ENCODE measurements around the gene BHMT2. TPM values are rescaled to one million over a fixed set of nuclear protein-coding genes. Genes with fewer than 3 reads are reported as not detected.

Gene BHMT2
- total RNA-seq, 1 donor from 2014 or later: 2.9 TPM

DNA sequence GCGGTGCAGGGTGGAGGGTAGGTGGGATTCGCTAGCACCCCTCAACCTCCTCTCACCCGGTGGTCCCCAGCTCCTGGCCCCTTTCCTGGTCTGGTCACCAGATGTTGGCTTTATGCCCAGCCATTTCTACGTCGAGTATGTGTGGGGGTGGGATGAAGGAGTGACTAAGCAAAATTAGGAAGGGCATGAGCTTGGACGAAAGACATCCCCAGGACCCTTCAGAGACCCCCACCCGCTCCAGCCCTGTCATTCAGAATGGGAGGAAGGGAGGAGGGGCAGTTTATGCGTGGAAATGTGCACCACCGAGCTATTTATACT is 742 bp downstream of the BHMT2 start:
- H3K27ac ChIP-seq: peak overlapping the region; percentile 23 to 74
- H3K4me3 ChIP-seq: peak overlapping the region; percentile 37 to 74
- intact Hi-C loops (cut with DNase I): no loop called here
- no peak for TF ChIP-seq CTCF (IDR thresholded peaks at IDR 0.05)
- H3K4me1 ChIP-seq: no peaks in the 10 kb centered on the region
- no peaks in the 10 kb centered on the region for H3K9me3 ChIP-seq
- H3K36me3 ChIP-seq: no peaks in the 10 kb centered on the region
- DNase-seq (ENCODE audit: low spot score in 2 of 2): no peak
- no peaks in the 10 kb centered on the region for H3K27me3 ChIP-seq

DNA sequence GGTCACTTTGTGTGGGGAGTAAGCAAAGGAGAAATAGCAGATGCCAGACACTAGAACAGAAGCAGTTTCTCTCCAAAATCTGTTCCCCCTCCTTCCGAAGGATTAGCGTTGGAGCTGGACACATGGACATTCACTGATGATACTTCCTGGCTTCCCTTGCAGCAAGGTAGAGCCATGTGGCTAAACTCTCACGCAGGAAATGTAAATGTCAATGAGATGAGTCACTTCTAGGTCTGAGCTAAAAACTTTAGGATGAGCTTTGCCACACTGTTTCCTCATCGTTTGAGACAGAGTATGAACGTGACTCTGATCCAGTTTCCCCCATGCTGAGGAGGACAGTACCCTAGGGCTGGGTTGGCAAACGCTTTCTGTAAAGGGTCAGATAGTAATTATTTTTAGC is 5.1 kb downstream of the BHMT2 start:
- Histone ChIP-seq H3K27me3 (no peaks in the 10 kb centered on the region), H3K36me3 (no peaks in the 10 kb centered on the region), H3K27ac (no peak overlapping the region), H3K4me3 (no peak overlapping the region), H3K4me1 (peaks cover 0 to 6% of the 10 kb centered on the region in 2 donors), H3K9me3 (no peaks in the 10 kb centered on the region)
- intact Hi-C loops (cut with DNase I): no loop called here
- DNase-seq (ENCODE audit: low spot score in 2 of 2): no peak
- no peak for TF ChIP-seq CTCF (IDR thresholded peaks at IDR 0.05)

GRCh38 chr5:79075646-79076426 is 6.3 kb downstream of the BHMT2 start:
- Histone ChIP-seq H3K4me3 (no peak overlapping the region), H3K4me1 (peaks cover 0 to 6% of the 10 kb centered on the region in 2 donors), H3K9me3 (no peaks in the 10 kb centered on the region), H3K27me3 (no peaks in the 10 kb centered on the region), H3K36me3 (no peaks in the 10 kb centered on the region), H3K27ac (no peak overlapping the region)
- DNase-seq (ENCODE audit: low spot score in 2 of 2): no peak
- no peak for TF ChIP-seq CTCF (IDR thresholded peaks at IDR 0.05)
- intact Hi-C loops (cut with DNase I): no loop called here

DNA sequence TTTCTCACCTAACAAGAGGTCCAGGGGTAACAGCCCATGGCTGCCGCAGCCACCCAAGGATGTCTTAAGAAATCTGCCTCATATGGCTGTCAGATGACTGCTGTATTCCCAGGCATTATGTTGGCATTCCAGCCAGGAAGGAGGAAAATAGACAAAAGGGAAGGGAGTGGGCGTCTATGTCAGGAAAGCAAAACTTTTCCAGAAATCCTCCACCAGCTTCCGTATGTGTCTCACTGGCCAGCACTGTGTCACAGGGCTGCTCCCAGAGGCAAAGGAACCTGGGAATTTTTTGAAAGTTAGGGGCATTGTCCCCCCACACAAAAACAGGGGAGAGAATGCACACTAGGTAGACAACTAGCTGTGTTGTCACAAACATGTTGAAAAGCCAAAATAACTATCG is 7.3 kb downstream of the BHMT2 start:
- peaks cover 0 to 6% of the 10 kb centered on the region in 2 donors for H3K4me1 ChIP-seq
- no peaks in the 10 kb centered on the region for H3K36me3 ChIP-seq
- intact Hi-C loops (cut with DNase I): no loop called here
- DNase-seq (ENCODE audit: low spot score in 2 of 2): no peak
- no peak overlapping the region for H3K4me3 ChIP-seq
- H3K27ac ChIP-seq: peak overlapping the region; percentile 19 to 40
- H3K9me3 ChIP-seq: no peaks in the 10 kb centered on the region
- no peak for TF ChIP-seq CTCF (IDR thresholded peaks at IDR 0.05)
- no peaks in the 10 kb centered on the region for H3K27me3 ChIP-seq

GRCh38 chr5:79077680-79078365 is 8.3 kb downstream of the BHMT2 start:
- H3K27me3 ChIP-seq: no peaks in the 10 kb centered on the region
- TF ChIP-seq CTCF (IDR thresholded peaks at IDR 0.05): no peak
- DNase-seq (ENCODE audit: low spot score in 2 of 2): no peak
- no peak overlapping the region for H3K27ac ChIP-seq
- H3K9me3 ChIP-seq: no peaks in the 10 kb centered on the region
- intact Hi-C loops (cut with DNase I): no loop called here
- no peaks in the 10 kb centered on the region for H3K36me3 ChIP-seq
- peaks cover 0 to 6% of the 10 kb centered on the region in 2 donors for H3K4me1 ChIP-seq
- H3K4me3 ChIP-seq: no peak overlapping the region
